Eye (tissue), 1 donor: ENCODE measurements around the gene TBCD.
"Not testable (repeated sequence)": the region's sequence is repeated elsewhere in the genome, so short reads cannot be mapped to it uniquely, and the experiment has no call there.

ENCODE experiments used
- DNase-seq: peaks from one replicate; pipeline ENCODE4 v3.0.0-alpha.2; 2015

Gene TBCD

DNA sequence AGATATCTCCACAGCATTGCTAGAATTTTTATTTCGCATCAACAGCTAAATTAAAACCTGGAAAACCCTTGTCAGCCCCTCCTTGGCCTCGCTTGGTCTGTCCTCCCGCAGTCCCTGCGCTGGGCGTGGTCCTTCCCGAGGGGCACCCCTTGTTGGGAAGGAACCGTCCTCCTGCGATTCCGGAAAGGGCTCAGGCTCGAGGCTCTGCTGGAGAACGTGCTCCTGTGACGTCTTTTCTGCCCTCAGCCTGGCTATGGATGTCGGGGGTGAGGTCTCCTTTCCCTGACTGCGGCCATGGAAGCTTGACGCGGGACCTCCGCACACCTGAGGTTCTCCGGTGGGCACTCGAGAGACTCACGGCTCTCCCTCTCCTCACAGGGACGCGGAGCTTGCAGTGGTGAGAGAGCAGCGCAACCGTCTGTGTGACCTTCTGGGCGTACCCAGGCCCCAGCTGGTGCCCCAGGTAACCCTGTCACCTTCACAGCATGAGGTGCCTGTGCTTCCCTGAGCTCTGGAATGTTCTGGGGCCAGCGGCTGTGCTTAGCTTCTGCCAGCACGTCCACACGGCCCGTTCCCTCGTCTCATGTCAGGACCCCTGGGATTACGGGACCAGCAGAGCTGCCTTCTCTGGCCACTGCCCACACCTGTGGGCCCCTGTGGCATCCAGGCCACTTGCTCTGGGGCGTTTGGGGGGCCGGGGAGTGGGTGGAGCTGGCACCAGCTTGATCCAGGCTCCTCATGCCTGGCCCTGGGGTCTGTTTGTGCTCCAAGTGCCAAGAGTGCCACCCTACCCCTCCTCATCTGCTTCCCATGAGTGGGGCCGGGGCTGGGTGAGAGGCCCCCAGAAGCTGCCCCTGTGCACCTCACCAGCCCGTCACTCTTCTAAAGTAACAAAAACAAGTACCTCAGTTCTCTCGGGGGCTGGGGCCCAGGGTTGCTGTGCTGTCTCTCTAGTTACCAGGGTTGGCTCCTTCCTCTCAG, 189.4 kb downstream of the TBCD start:
- DNase-seq: no peak

DNA sequence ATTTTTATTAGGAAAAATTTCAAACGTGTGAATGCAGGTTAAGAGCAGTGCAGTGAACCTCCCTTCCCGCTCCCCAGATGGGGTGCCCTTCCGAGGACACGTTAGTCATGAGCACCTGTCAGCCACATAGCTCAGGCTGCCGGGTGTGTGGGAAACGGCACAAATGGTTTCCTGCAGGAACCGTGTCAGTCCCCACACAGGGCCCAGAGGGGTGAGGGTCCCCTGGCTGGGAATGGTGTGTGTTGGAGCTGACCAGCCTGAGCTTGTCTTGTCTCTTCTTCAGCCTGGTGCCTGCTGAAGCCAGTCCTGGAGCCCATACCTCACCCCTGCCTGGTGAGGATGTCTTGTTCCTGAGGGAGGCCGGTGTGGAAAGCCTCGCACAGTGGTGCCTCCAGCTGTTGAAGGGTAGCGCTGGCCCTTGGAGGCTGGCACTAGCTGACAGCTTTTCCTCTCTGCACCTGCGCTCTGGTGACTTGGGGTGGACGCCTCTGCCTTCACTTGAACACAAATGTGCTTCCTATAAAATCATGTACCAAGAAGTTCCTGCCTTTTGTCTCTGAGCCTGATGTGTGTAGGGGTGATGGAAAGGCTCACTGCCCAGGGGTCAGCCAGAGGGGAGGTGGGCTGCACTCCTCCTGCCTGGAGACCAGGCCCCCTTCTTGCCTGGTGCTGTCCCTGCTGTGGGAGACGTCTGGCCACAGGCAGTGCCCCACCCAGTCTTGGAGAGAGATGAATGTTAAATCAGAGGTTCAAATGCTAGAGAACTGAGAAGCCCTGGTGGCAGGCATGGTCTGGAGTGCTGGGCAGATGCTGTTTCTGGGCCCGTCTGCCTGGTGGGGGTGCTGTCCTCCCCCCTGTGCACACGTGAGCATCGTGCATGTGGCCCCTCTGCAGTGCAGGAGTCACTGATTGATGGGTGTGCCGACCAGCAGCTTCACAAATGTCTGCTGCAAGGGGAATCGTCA, 190.6 kb downstream of the TBCD start:
- DNase-seq: no peak

DNA sequence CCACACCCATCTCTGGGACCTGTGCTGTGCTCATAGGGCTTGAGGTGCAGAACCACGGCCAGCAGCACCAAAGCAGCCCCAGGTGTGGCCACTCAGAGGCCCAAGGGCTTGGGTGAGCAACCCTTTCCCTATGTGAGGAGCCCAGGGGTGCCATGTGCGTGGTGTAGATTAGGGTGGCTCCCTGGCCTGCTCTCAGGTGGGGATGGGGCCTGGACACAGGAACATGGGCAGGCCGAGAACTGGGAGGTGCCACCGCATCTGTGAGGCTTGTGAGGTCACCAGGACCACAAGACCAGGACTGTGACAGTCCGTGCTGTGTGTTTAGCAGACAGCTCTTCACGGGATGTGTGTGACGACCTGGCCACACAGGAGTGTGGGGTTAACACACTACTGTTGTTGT, 191.5 kb downstream of the TBCD start:
- DNase-seq: no peak

DNA sequence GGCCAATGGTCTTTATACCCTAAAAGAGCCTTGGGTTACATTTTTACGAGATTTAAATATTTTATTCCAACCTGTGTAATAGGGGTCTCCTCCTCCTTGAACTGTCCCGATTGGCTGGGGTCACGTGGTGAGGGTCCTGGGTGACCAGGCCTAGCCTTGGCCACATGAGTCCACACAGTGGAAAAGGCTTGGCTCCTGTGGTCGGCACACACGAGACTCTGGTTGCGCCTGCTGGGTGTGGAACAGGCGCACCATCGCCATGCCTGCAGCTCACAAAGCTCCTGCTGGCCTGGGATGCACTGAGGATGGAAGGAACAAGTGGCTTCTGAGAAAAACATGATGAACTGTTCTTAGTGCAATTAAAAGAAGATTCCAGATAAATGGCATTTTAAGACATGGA, 191.9 kb downstream of the TBCD start:
- no peak for DNase-seq

DNA sequence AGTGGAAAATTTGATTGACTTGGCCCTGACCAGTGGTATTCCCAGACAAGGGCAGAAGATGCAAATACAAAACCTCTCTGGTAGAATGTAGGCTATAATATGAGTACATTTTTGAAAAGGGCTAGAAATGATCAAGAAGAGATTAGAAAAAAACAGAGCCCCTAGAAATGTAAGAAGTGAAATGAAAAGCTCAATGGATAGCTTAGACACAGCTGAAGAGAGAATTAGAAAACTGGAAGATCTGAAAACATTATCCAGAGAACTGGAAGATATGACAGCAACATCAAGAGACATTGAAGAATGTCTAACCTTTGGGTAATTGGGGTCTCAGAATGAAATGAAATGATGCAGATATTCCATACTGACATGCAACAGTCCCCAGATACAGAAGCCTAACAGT, 193.1 kb downstream of the TBCD start:
- no peak for DNase-seq

DNA sequence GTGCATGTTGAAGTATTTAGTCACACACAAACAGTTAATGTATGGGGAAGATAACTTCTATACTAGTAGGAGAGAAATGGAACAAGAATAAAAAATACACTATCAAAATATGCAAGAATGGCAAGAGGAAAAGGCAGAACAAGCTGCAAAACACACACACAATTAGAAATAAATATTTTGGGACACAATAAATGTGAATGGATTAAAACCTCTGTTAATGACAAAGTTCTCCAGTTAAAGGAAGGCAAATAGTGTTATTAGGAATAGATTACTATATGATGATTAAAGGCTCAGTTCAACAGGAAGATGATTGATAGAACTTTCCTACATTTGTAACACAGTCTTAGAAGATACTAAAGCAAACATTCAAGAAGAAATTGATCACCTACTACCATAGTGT, 194.2 kb downstream of the TBCD start:
- no peak for DNase-seq

DNA sequence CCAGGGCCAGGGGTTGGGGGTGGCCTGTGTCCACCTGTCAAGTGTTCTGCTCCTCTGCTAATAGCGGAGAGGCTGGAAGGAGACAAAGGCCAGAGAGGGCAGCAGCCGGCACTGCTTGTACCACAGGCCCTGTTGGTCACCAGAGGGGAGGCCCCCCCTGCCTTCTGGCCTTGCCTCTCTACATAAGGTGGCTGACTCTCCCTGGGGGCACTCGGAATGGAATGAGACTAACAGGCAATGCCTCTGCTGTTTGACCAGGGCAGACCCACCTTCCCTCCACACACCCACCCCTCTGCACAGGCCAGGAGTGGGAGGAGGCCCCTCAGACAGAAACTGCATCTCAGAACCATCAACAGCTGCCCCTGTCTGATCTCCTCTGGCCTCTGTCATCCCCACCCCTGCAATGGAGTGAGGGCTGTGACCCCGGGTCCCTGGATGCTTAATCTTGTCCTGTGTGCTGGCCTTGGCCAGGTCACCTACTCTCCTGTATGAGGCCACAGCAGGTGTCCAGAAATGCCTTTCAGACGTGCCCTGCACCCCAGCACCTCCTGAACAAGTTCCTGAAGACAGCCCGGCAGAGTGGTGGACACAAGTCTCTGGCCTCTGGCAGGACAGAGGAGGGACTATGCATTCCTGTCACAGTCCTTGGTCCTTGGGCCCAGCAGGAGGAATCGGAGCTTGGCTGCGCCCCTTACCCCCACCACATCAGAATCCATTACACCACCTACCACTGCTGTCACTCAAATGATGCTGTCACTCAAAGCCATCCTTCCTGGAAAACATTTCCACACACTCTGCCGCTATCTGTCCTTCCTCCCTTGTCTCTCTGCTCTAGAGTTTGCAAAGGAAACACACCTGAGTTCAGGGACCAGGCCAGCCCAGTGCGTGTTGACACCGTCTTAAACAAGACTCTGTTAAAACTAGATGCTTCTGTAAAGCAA, 195.5 kb downstream of the TBCD start:
- no peak for DNase-seq

DNA sequence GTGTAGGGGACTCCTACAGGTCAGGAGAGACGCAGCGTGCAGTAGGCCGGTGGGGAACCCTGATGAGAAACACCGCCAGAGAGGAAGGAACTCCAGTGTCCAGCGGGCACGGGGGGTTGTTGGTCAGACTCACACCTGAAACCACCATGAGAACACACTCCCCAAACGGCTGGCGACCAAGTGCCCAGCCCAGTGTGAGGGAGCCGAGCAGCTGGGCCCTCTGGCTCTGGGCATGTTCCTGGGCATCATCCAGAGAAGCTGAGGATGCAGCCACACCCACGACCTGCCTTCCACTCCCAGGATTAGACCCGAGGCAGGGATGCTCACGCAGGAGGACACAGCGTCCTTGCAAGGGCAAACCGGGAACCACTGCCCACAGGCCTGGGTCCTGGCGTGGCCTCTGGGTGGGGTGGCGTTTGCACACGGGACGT, 196.2 kb downstream of the TBCD start:
- no peak for DNase-seq

DNA sequence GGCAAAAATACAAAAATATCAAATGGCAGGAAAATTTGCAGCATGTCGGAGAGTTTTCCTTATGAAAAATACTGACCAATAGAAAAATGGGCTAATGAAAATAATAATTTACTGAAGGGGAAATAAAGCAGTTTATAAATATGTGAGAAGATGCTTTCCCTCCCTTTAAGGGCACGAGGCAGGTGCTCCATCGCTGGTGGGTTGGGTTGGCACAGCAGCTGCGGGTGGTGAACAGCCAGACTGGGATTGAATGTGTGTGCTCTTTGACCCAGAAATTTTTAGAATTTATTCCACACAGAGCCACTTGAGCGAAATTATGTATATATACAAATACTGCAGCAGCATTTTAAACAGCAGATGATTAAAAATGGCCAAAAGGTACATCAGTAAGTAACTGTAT, 197.1 kb downstream of the TBCD start:
- DNase-seq: no peak

DNA sequence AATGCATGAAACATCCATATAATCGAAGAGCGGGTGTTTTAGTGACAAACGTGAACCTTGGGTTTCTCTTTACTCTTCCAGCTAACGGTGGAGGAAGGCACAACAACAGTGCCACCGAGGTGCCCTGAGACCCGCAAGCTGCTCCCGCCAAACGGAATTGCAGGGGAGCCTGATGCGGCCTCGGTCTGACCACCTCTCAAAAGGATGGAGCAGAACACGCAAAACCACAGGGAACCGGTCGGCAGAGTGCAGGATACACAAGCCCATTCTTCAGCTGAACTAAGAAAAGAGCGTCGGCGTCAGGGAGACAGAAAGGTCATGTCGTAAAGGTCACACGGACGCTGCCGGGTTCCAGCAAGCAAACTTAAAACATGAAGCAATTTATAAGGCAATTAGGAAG, 197.5 kb downstream of the TBCD start:
- DNase-seq: no peak

DNA sequence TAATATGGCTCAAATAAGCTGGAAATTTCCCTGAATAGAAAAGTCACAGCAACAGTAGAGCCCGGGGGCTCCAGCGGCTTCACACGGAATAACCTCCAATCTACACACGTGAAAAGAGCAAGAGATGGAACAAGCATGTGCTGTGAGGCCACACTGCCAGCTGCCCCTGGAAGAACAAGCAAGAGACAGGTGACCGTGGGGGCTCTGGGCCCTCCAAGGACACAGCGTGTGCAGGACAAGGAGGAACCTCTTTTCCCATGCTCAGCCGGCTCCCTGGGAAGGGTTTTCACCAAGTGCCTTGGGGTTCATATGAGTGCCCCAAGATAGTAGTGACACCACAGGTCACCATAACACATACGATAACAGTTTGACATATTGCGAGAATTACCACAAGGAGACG, 198.1 kb downstream of the TBCD start:
- DNase-seq: no peak

DNA sequence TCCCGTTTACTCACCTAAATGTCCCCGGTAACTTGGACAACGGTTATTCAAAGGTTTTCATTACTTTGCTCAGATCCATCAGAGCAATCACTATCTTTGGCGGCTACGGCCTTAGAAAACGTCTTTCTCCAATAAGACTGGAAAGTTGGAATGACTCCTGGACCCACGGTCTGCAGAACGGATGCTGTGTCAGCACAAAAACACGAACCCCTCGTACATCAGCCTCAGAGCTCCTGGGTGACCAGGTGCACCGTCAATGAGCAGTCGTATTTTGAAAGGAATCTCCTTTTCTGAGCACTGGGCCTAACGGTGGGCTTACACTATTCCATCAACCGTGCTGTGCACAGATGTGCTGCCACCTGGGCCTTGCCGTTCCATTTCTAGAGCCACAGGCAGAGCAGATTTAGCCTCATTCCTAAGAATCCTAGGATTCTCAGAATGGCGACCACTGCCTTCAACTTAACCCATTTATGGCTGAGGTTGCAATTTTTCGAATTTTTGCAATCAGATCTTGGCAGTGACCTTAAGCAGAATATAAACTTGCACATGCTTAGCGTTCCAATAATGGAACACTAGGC, 198.7 kb downstream of the TBCD start:
- no peak for DNase-seq

DNA sequence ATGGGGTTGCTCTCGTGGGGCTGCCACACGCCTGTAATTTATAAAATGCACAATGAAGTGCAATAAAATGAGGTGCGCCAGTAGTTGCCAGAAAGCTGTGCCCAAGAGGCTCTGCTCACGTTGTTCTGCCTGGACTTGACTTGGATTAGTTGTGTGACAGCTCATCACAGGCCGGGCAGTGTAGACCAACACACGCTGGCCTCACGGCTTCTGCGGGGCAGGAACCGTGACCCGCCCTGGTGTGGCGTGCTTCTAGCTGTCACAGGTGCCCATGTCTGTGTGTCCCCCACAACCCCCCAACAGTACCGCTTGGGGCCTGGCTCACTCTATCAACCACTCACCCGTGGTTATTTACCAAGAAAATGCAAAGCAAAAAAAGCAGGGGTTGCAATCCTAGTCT, 200.2 kb downstream of the TBCD start:
- no peak for DNase-seq

DNA sequence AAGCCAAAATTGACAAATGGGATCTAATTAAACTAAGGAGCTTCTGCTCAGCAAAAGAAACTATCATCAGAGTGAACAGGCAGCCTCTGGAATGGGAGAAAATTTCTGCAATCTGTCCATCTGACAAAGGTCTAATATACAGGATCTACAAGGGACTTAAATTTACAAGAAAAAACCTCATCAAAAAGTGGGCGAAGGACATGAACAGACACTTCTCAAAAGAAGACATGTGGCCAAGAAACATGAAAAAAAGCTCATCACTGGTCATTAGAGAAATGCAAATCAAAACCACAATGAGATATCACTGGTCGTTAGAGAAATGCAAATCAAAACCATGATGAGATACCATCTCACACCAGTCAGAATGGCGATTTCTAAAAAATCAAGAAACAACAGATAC, 203.2 kb downstream of the TBCD start:
- DNase-seq: not testable (repeated sequence)

DNA sequence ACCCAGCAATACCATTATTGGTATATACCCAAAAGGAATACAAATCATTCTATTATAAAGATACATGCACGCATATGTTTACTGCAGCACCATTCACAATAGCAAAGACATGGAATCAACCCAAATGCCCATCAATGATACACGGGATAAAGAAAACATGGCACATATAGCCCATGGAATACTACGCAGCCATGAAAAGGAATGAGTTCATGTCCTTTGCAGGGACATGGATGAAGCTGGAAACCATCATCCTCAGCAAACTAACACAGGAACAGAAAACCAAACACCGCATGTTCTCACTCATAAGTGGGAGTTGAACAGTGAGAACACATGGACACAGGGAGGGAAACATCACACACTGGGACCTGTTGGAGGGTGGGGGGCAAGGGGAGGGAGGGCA, 203.8 kb downstream of the TBCD start:
- DNase-seq: not testable (repeated sequence)

DNA sequence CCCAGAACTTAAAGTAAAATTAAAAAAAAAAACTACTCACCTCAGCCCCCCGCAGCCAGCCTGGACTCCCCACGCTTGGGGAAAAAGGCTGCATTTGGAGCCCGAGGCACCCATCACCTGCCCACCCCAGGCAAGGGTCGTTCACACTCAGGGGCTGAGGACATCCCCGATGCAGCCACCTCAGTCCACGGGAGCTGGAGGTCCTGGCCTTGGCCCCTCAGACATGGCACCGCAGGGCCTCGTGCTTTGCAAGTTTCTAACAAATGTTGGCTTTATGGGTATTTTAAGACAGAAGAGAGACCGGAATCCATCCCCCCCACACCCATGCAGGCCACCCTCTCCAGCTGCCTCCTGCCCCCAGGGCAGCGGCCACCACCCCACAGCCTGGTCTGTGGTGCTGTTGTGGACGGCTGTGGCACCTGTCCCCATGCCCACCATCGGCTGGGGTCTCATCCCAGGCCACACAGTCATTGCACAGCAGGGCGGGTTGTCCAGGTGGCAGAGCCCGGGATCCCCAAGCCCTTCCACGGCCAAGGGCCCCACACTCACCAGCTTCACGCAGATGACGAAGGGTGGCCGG, 204.4 kb downstream of the TBCD start:
- no peak for DNase-seq

DNA sequence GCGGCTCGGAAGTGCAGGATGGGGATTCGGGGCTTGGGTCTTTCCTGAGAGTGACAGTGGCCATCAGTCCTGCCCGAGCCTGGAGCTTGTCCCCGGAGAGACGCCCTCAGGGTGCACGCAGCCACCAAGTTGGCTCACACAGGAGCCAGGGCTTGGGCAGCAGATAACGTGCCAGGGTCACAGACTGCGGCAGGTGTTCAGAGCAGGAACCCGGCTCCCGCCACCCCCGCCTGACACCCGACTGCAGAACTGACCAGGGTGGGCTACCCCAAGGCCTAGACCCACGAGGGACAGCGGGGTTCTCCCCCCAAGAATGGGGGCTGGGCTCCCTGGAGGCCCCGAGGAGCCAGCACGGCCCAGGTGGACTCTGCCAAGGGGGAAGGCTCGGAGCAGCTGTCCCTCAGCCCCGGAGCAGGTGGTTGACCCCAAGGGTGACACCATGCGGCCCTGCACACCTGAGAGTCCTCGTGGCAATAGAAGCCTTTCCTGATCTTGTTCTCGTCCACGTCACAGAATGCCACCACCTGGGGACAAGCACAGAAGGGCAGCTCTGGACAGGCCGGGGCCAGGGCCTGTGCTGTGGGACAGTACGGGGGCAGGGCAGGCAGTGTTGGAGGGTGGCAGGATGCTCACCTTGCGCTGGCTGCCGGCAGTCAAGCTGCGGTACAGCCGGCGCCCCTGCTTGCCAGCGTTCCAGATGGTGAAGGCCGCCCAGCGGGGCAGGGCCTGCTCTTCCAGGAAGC, 205.0 kb downstream of the TBCD start:
- DNase-seq: no peak

DNA sequence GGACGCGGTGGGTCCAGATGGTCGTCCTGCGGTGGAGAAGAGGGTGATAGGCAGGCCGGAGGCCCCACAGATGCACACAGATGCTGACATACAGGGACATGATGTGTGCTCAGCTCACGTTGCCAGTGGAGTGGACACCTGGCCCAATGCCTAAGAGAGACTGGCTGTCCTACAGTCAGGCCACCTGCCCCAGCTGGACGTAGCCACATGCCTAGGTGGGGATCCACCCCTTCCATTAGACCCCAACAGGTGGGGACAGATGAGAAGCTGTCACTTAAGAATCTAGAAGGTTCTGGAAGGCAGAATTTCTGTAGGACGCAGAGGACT, 205.6 kb downstream of the TBCD start:
- no peak for DNase-seq

DNA sequence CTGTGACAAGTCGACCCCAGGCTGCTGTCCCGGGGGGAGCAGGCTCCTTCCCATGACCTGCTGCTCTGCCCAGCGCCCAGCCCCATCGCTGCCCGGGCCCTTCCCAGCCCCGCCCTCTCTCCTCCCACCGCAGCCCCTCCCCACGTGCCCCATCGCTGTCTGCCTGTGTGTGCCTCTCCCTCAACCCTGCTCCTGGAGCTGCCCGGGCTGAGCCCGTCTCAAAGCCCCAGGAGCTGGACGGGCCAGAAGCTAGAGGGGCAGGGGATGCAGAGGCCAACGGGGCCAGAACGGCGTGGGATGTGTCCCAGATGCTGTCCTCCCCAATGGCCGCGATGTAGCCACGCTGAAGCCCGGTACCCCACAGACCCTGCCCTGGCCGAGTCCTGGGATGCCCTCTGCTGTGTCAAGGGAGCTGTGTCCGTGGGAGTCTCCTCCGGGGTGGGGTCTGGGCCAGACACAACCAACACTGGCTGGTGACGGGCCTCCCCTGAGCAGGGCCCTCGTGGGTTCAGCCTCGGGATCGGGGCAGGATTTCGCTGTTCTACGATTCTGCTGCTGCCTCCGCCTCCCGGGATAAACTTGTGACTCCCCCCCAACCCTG, 206.2 kb downstream of the TBCD start:
- no peak for DNase-seq

DNA sequence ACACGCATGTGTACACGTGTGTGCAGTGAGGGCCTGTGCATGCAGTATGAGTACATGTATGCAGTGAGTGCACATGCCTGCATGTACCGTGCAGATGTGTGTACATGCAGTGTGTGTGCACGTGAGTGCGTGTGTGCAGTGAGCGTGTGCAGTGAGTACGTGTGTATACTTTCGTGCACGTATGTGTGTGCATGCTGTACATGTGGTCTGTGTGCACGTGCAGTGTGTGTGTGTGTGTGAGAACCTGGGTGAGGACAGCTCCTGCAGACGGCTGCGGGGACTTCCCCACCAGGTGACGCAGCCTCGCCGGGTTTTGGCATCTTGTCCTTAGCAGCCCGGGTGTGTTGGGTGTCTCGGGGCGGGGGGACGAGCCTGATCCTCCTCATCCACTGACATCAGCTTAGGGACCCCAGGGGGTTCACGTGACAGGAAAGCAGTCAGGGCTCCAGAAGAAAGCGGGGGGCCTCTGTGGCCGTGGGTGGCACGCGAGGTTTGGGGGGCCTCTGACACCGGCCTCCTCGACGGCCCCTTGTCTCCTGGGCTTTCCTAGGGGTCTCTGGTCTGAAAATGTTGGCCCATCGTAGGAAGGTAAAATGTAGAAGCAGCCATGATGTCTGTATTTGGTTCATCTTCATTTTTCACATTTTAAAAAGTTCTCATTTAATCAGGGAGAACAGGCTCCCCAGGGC, 207.5 kb downstream of the TBCD start:
- DNase-seq: no peak
